ENCODE measurements around the gene COMMD1. TPM values are rescaled to one million over a fixed set of nuclear protein-coding genes. Genes with fewer than 3 reads are reported as not detected.
A peak's percentile ranks its signal among the peaks of the same experiment; 100 is the strongest.
"Not testable (repeated sequence)": the region's sequence is repeated elsewhere in the genome, so short reads cannot be mapped to it uniquely, and the experiment has no call there.

COMMD1 gene
- total and polyA plus RNA-seq, 7 experiments from 2014 or later: 15.6 to 65.3 (median 21.4) TPM

DNA sequence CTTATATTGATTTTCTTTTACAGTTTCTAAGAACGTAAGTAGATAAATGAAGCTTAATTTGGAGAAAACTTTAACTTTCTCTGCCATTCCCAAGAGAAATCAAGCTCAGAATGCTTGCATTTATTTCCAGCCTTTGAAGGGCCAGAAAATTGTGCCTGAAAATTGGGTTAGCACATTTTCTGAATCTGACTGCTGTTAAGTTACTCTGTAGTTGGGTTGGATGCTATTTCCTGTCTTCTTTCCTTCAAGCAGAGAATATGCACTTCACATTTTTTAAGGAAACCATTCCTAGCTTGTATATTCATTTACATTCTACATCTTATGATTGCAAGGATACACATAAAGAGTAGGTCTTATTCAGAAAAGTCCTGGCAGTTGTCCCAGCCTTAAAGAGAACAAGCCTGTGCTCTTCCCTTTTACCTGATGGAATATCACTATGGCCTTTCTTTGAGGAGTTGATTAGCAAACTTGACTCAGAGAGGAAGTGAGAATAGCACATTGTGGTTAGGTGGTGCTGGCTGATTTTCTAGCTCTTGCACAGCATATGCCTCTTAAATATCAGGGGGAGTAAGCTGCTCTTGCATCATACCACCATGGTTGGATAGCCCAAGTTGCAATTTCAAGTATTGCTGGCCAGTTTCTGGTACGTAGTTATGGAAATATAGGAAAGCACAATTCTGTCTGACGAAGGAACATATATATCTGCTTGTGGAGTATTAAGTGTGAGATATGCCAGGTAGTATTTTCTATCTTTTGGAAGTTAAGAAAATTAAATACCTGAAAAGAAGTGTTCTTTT lies 133.7 kb downstream of the COMMD1 start:
- H3K4me3 Mint-ChIP-seq: peak overlapping the region in 3 of 10 donors; percentile 1 to 45 (median 15)
- Histone ChIP-seq H3K9me3 (ENCODE audit: control insufficient read depth in 2 of 3, low read length in 3 of 3) (no peaks in the 10 kb centered on the region), H3K4me1 (ENCODE audit: control insufficient read depth in 2 of 2, insufficient read depth in 2 of 2, low read length in 2 of 2) (peaks cover 5 to 8% of the 10 kb centered on the region in 2 donors), H3K27me3 (ENCODE audit: control insufficient read depth in 2 of 2, insufficient read depth in 2 of 2, low read length in 2 of 2) (no peaks in the 10 kb centered on the region), H3K4me3 (ENCODE audit: low read length) (no peak overlapping the region), H3K36me3 (ENCODE audit: control insufficient read depth in 2 of 3, insufficient read depth in 3 of 3, low read length in 3 of 3) (no peaks in the 10 kb centered on the region), H3K27ac (ENCODE audit: low read depth, low read length) (no peak overlapping the region)
- H3K36me3 Mint-ChIP-seq: peaks cover 6 to 29% (median 22%) of the 10 kb centered on the region in 5 donors
- CTCF ChIA-PET: no interaction called here
- peak; percentile 75 for ATAC-seq
- H3K4me1 Mint-ChIP-seq: peaks cover 3 to 27% (median 20%) of the 10 kb centered on the region in 7 donors
- peak in 4 of 9 donors; percentile 1 to 24 (median 4) for DNase-seq
- H3K27ac Mint-ChIP-seq: peak overlapping the region in 6 of 9 donors; percentile 20 to 70 (median 40)
- peaks cover 0 to 8% (median 4%) of the 10 kb centered on the region in 11 donors for H3K9me3 Mint-ChIP-seq
- intact Hi-C loops (cut with micrococcal nuclease): no loop called here
- H3K27me3 Mint-ChIP-seq: no peaks in the 10 kb centered on the region
- POLR2A ChIA-PET: no interaction called here

DNA sequence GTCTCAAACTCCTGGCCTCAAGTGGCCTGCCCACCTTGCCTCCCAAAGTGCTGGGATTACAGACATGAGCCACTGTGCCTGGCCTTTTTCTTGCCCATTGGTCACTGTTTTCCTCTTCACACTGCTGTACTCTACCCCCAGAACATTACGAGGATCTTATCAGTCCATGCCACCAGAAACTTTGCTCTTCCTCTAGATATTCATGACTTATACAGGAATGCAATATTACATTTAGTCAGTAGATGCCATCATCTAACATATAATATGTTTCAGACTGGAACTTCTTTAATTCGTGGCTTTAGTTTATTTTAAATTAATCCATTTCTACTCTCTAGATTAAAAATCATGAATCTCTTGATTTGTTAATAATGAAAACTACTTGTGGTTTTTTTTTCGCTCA lies 135.5 kb downstream of the COMMD1 start:
- no peak overlapping the region for H3K27ac Mint-ChIP-seq
- intact Hi-C loops (cut with micrococcal nuclease): no loop called here
- ATAC-seq: no peak
- no peak for DNase-seq
- peaks cover 5 to 8% of the 10 kb centered on the region in 2 donors for H3K4me1 ChIP-seq (ENCODE audit: control insufficient read depth in 2 of 2, insufficient read depth in 2 of 2, low read length in 2 of 2)
- peaks cover 0 to 18% (median 7%) of the 10 kb centered on the region in 11 donors for H3K9me3 Mint-ChIP-seq
- H3K4me1 Mint-ChIP-seq: peaks cover 3 to 26% (median 20%) of the 10 kb centered on the region in 7 donors
- no peak overlapping the region for H3K4me3 ChIP-seq (ENCODE audit: low read length)
- H3K36me3 ChIP-seq (ENCODE audit: control insufficient read depth in 2 of 3, insufficient read depth in 3 of 3, low read length in 3 of 3): no peaks in the 10 kb centered on the region
- H3K36me3 Mint-ChIP-seq: peaks cover 6 to 40% (median 34%) of the 10 kb centered on the region in 5 donors
- H3K27me3 Mint-ChIP-seq: no peaks in the 10 kb centered on the region
- CTCF ChIA-PET: no interaction called here
- H3K27me3 ChIP-seq (ENCODE audit: control insufficient read depth in 2 of 2, insufficient read depth in 2 of 2, low read length in 2 of 2): no peaks in the 10 kb centered on the region
- POLR2A ChIA-PET: no interaction called here
- no peak overlapping the region for H3K4me3 Mint-ChIP-seq
- H3K9me3 ChIP-seq (ENCODE audit: control insufficient read depth in 2 of 3, low read length in 3 of 3): peaks cover 0 to 5% (median 0%) of the 10 kb centered on the region in 3 experiments
- no peak overlapping the region for H3K27ac ChIP-seq (ENCODE audit: low read depth, low read length)

GRCh38 chr2:62041701-62042385 lies 136.4 kb downstream of the COMMD1 start:
- H3K27ac ChIP-seq (ENCODE audit: low read depth, low read length); ATAC-seq; intact Hi-C loops (cut with micrococcal nuclease); H3K4me1 ChIP-seq (ENCODE audit: control insufficient read depth in 2 of 2, insufficient read depth in 2 of 2, low read length in 2 of 2); H3K27me3 Mint-ChIP-seq; H3K36me3 ChIP-seq (ENCODE audit: control insufficient read depth in 2 of 3, insufficient read depth in 3 of 3, low read length in 3 of 3); CTCF ChIA-PET; DNase-seq; H3K4me3 ChIP-seq (ENCODE audit: low read length); H3K27ac Mint-ChIP-seq; H3K27me3 ChIP-seq (ENCODE audit: control insufficient read depth in 2 of 2, insufficient read depth in 2 of 2, low read length in 2 of 2); H3K9me3 ChIP-seq (ENCODE audit: control insufficient read depth in 2 of 3, low read length in 3 of 3); POLR2A ChIA-PET; H3K4me3 Mint-ChIP-seq: not testable (repeated sequence)
- Mint-ChIP-seq H3K9me3 (peaks cover 0 to 18% (median 10%) of the 10 kb centered on the region in 11 donors), H3K36me3 (peaks cover 6 to 46% (median 39%) of the 10 kb centered on the region in 5 donors), H3K4me1 (peaks cover 3 to 26% (median 19%) of the 10 kb centered on the region in 7 donors)

GRCh38 chr2:62042400-62042799 lies 136.9 kb downstream of the COMMD1 start:
- CTCF ChIA-PET: no interaction called here
- POLR2A ChIA-PET: no interaction called here
- Histone ChIP-seq H3K27me3 (ENCODE audit: control insufficient read depth in 2 of 2, insufficient read depth in 2 of 2, low read length in 2 of 2) (no peaks in the 10 kb centered on the region), H3K27ac (ENCODE audit: low read depth, low read length) (no peak overlapping the region), H3K4me3 (ENCODE audit: low read length) (no peak overlapping the region), H3K9me3 (ENCODE audit: control insufficient read depth in 2 of 3, low read length in 3 of 3) (peaks cover 0 to 5% (median 0%) of the 10 kb centered on the region in 3 experiments), H3K36me3 (ENCODE audit: control insufficient read depth in 2 of 3, insufficient read depth in 3 of 3, low read length in 3 of 3) (no peaks in the 10 kb centered on the region), H3K4me1 (ENCODE audit: control insufficient read depth in 2 of 2, insufficient read depth in 2 of 2, low read length in 2 of 2) (peaks cover 5 to 8% of the 10 kb centered on the region in 2 donors)
- Mint-ChIP-seq H3K4me1 (peaks cover 3 to 24% (median 17%) of the 10 kb centered on the region in 7 donors), H3K27ac (no peak overlapping the region), H3K9me3 (peaks cover 0 to 18% (median 10%) of the 10 kb centered on the region in 11 donors), H3K4me3 (no peak overlapping the region), H3K36me3 (peaks cover 6 to 47% (median 40%) of the 10 kb centered on the region in 5 donors), H3K27me3 (no peaks in the 10 kb centered on the region)
- DNase-seq: no peak
- intact Hi-C loops (cut with micrococcal nuclease): no loop called here
- no peak for ATAC-seq

GRCh38 chr2:62042944-62043343 lies 137.5 kb downstream of the COMMD1 start:
- ATAC-seq (no peak), DNase-seq (no peak)
- intact Hi-C loops (cut with micrococcal nuclease): no loop called here
- H3K4me3 Mint-ChIP-seq: no peak overlapping the region
- H3K36me3 ChIP-seq (ENCODE audit: control insufficient read depth in 2 of 3, insufficient read depth in 3 of 3, low read length in 3 of 3): no peaks in the 10 kb centered on the region
- H3K9me3 ChIP-seq (ENCODE audit: control insufficient read depth in 2 of 3, low read length in 3 of 3): peaks cover 0 to 5% (median 0%) of the 10 kb centered on the region in 3 experiments
- CTCF ChIA-PET: no interaction called here
- no peak overlapping the region for H3K27ac Mint-ChIP-seq
- peaks cover 0 to 18% (median 10%) of the 10 kb centered on the region in 11 donors for H3K9me3 Mint-ChIP-seq
- no peaks in the 10 kb centered on the region for H3K27me3 Mint-ChIP-seq
- no peak overlapping the region for H3K4me3 ChIP-seq (ENCODE audit: low read length)
- POLR2A ChIA-PET: no interaction called here
- H3K4me1 Mint-ChIP-seq: peaks cover 3 to 20% (median 14%) of the 10 kb centered on the region in 7 donors
- H3K27me3 ChIP-seq (ENCODE audit: control insufficient read depth in 2 of 2, insufficient read depth in 2 of 2, low read length in 2 of 2): no peaks in the 10 kb centered on the region
- H3K36me3 Mint-ChIP-seq: peaks cover 6 to 47% (median 40%) of the 10 kb centered on the region in 5 donors
- H3K27ac ChIP-seq (ENCODE audit: low read depth, low read length): no peak overlapping the region
- peaks cover 5 to 8% of the 10 kb centered on the region in 2 donors for H3K4me1 ChIP-seq (ENCODE audit: control insufficient read depth in 2 of 2, insufficient read depth in 2 of 2, low read length in 2 of 2)

DNA sequence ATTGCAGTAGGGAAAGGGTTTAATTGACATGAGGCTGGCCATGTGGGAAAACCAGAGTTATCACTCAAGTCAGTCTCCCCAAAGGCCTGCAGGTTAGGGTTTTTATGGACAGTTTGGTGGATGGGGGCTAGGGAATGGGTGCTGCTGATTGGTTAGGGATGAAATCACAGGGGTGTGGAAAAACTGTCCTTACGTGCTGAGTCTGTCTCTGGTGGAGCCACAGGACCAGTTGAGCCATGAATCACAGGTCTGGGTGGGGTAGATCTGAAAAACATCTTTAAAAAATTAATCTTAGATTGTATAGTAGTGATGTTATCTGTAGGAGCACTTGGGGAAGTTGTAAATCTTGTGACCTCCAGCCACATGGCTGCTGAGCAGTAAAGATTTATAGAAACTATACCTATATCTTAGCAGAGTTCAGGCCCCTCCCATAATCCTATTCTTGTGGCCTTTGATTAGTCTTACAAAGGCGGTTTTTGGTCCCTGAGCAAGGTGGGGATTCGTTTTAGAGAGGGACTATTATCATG lies 139.6 kb downstream of the COMMD1 start:
- Histone ChIP-seq H3K27ac (ENCODE audit: low read depth, low read length) (no peak overlapping the region), H3K4me1 (ENCODE audit: control insufficient read depth in 2 of 2, insufficient read depth in 2 of 2, low read length in 2 of 2) (peaks cover 0 to under 1% of the 10 kb centered on the region in 2 donors), H3K36me3 (ENCODE audit: control insufficient read depth in 2 of 3, insufficient read depth in 3 of 3, low read length in 3 of 3) (no peaks in the 10 kb centered on the region), H3K9me3 (ENCODE audit: control insufficient read depth in 2 of 3, low read length in 3 of 3) (peaks cover 0 to 5% (median 0%) of the 10 kb centered on the region in 3 experiments), H3K27me3 (ENCODE audit: control insufficient read depth in 2 of 2, insufficient read depth in 2 of 2, low read length in 2 of 2) (no peaks in the 10 kb centered on the region), H3K4me3 (ENCODE audit: low read length) (no peak overlapping the region)
- no peaks in the 10 kb centered on the region for H3K27me3 Mint-ChIP-seq
- peaks cover 0 to 5% (median under 1%) of the 10 kb centered on the region in 7 donors for H3K4me1 Mint-ChIP-seq
- H3K4me3 Mint-ChIP-seq: no peak overlapping the region
- peaks cover 0 to 18% (median 10%) of the 10 kb centered on the region in 11 donors for H3K9me3 Mint-ChIP-seq
- POLR2A ChIA-PET: no interaction called here
- no peak for DNase-seq
- H3K27ac Mint-ChIP-seq: no peak overlapping the region
- no peak for ATAC-seq
- peaks cover 6 to 47% (median 40%) of the 10 kb centered on the region in 5 donors for H3K36me3 Mint-ChIP-seq
- CTCF ChIA-PET: no interaction called here
- intact Hi-C loops (cut with micrococcal nuclease): no loop called here

All from naive thymus-derived CD4-positive, alpha-beta T cell (primary cell).